HEK293 (cell line): ENCODE measurements around the gene DOLK.

ENCODE experiments used
- BCL11A ChIP-seq: fragments of 450-650 bp; formaldehyde crosslinking; IDR thresholded peaks from 2 replicates; pipeline ENCODE4 v1.5.1; 2016; ENCODE audit warnings: low read depth, missing biosample characterization, missing genetic modification characterization
- GLI2 ChIP-seq: fragments of 450-650 bp; formaldehyde crosslinking; IDR thresholded peaks from 2 replicates; pipeline ENCODE4; 2017; ENCODE audit warnings: missing biosample characterization, missing genetic modification characterization, low read depth, borderline replicate concordance
- GLI4 ChIP-seq: fragments of 450-650 bp; formaldehyde crosslinking; IDR thresholded peaks from 2 replicates; pipeline ENCODE4 v1.5.1; 2016; ENCODE audit warnings: missing biosample characterization, missing genetic modification characterization
- HIC1 ChIP-seq: fragments of 450-650 bp; formaldehyde crosslinking; IDR thresholded peaks from 2 replicates; pipeline ENCODE4 v1.5.1; 2016; ENCODE audit warnings: missing biosample characterization, missing genetic modification characterization
- HOXC10 ChIP-seq: sonication (generic); formaldehyde crosslinking; IDR thresholded peaks from 2 replicates; pipeline ENCODE4 v1.8.1; 2023; ENCODE audit warnings: mild to moderate bottlenecking, missing genetic modification reagents
- INSM2 ChIP-seq: fragments of 450-650 bp; formaldehyde crosslinking; IDR thresholded peaks from 2 replicates; pipeline ENCODE4 v1.5.1; 2016; ENCODE audit warnings: missing biosample characterization, missing genetic modification characterization
- KLF16 ChIP-seq: fragments of 450-650 bp; formaldehyde crosslinking; IDR thresholded peaks from 2 replicates; pipeline ENCODE4 v1.5.1; 2017; ENCODE audit warnings: missing biosample characterization, missing genetic modification characterization
- KLF8 ChIP-seq: fragments of 450-650 bp; formaldehyde crosslinking; IDR thresholded peaks from 2 replicates; pipeline ENCODE4 v1.5.1; 2016; ENCODE audit warnings: missing biosample characterization, missing genetic modification characterization
- SP2 ChIP-seq: fragments of 450-650 bp; formaldehyde crosslinking; IDR thresholded peaks from 2 replicates; pipeline ENCODE4 v1.5.1; 2016; ENCODE audit warnings: missing biosample characterization, missing genetic modification characterization
- ZBTB8A ChIP-seq: fragments of 450-650 bp; formaldehyde crosslinking; IDR thresholded peaks from 2 replicates; pipeline ENCODE4 v1.5.1; 2016; ENCODE audit warnings: missing biosample characterization, missing genetic modification characterization
- ZEB2 ChIP-seq: fragments of 450-650 bp; formaldehyde crosslinking; IDR thresholded peaks from 2 replicates; pipeline ENCODE4 v1.5.1; 2016; ENCODE audit warnings: missing biosample characterization, missing genetic modification characterization
- ZFHX2 ChIP-seq: fragments of 450-650 bp; formaldehyde crosslinking; conservative IDR thresholded peaks from 2 replicates; pipeline ENCODE4 v1.5.1; 2016; ENCODE audit warnings: missing biosample characterization, missing genetic modification characterization
- ZFP41 ChIP-seq: fragments of 450-650 bp; formaldehyde crosslinking; IDR thresholded peaks from 2 replicates; pipeline ENCODE4 v1.5.1; 2016; ENCODE audit warnings: missing biosample characterization, missing genetic modification characterization, borderline replicate concordance
- ZNF140 ChIP-seq: fragments of 450-650 bp; formaldehyde crosslinking; IDR thresholded peaks from 2 replicates; pipeline ENCODE4 v1.5.1; 2016; ENCODE audit warnings: missing biosample characterization, missing genetic modification characterization
- ZNF16 ChIP-seq: fragments of 450-650 bp; formaldehyde crosslinking; IDR thresholded peaks from 2 replicates; pipeline ENCODE4 v1.5.1; 2016; ENCODE audit warnings: low read depth, missing biosample characterization, missing genetic modification characterization
- ZNF202 ChIP-seq: fragments of 450-650 bp; formaldehyde crosslinking; IDR thresholded peaks from 2 replicates; pipeline ENCODE4 v1.5.1; 2016; ENCODE audit warnings: missing biosample characterization, missing genetic modification characterization, borderline replicate concordance
- ZNF214 ChIP-seq: fragments of 450-650 bp; formaldehyde crosslinking; IDR thresholded peaks from 2 replicates; pipeline ENCODE4 v1.5.1; 2017; ENCODE audit warnings: missing biosample characterization, mild to moderate bottlenecking, missing genetic modification characterization, borderline replicate concordance
- ZNF221 ChIP-seq: fragments of 450-650 bp; formaldehyde crosslinking; IDR thresholded peaks from 2 replicates; pipeline ENCODE4 v1.5.1; 2017; ENCODE audit warnings: missing biosample characterization, missing genetic modification characterization, borderline replicate concordance
- ZNF26 ChIP-seq: fragments of 450-650 bp; formaldehyde crosslinking; IDR thresholded peaks from 2 replicates; pipeline ENCODE4 v1.5.1; 2016; ENCODE audit warnings: missing biosample characterization, missing genetic modification characterization
- ZNF311 ChIP-seq: fragments of 450-650 bp; formaldehyde crosslinking; IDR thresholded peaks from 2 replicates; pipeline ENCODE4 v1.5.1; 2017; ENCODE audit warnings: missing biosample characterization, missing genetic modification characterization, borderline replicate concordance
- ZNF324 ChIP-seq: fragments of 450-650 bp; formaldehyde crosslinking; IDR thresholded peaks from 2 replicates; pipeline ENCODE4 v1.5.1; 2016; ENCODE audit warnings: missing biosample characterization, missing genetic modification characterization
- ZNF335 ChIP-seq: fragments of 450-650 bp; formaldehyde crosslinking; conservative IDR thresholded peaks from 2 replicates; pipeline ENCODE4 v1.5.1; 2016; ENCODE audit warnings: missing biosample characterization, missing genetic modification characterization
- ZNF366 ChIP-seq: fragments of 450-650 bp; formaldehyde crosslinking; conservative IDR thresholded peaks from 2 replicates; pipeline ENCODE4 v1.5.1; 2016; ENCODE audit warnings: missing biosample characterization, missing genetic modification characterization
- ZNF426 ChIP-seq: fragments of 450-650 bp; formaldehyde crosslinking; IDR thresholded peaks from 2 replicates; pipeline ENCODE4 v1.5.1; 2017; ENCODE audit warnings: missing biosample characterization, missing genetic modification characterization, mild to moderate bottlenecking, inconsistent platforms, moderate library complexity
- ZNF664 ChIP-seq: fragments of 450-650 bp; formaldehyde crosslinking; IDR thresholded peaks from 2 replicates; pipeline ENCODE4 v1.5.1; 2016; ENCODE audit warnings: missing biosample characterization, missing genetic modification characterization
- ZNF692 ChIP-seq: fragments of 450-650 bp; formaldehyde crosslinking; IDR thresholded peaks from 2 replicates; pipeline ENCODE4 v1.5.1; 2016; ENCODE audit warnings: missing biosample characterization, missing genetic modification characterization
- ZNF707 ChIP-seq: fragments of 450-650 bp; formaldehyde crosslinking; IDR thresholded peaks from 2 replicates; pipeline ENCODE4 v1.5.1; 2016; ENCODE audit warnings: missing biosample characterization, missing genetic modification characterization
- ZNF776 ChIP-seq: fragments of 450-650 bp; formaldehyde crosslinking; IDR thresholded peaks from 2 replicates; pipeline ENCODE4 v1.5.0; 2017; ENCODE audit warnings: missing biosample characterization, missing genetic modification characterization, borderline replicate concordance
- ZNF843 ChIP-seq: fragments of 450-650 bp; formaldehyde crosslinking; IDR thresholded peaks from 2 replicates; pipeline ENCODE4 v1.5.1; 2016; ENCODE audit warnings: missing biosample characterization, missing genetic modification characterization
- ZSCAN18 ChIP-seq: fragments of 450-650 bp; formaldehyde crosslinking; IDR thresholded peaks from 2 replicates; pipeline ENCODE4 v1.5.1; 2016; ENCODE audit warnings: missing biosample characterization, missing genetic modification characterization
- ZXDB ChIP-seq: fragments of 450-650 bp; formaldehyde crosslinking; IDR thresholded peaks from 2 replicates; pipeline ENCODE4 v1.5.1; 2016; ENCODE audit warnings: missing biosample characterization, missing genetic modification characterization

The DOLK gene

GRCh38 chr9:128903871-128904620, 43.4 kb downstream of the DOLK start (continued):
- TF ChIP-seq ZNF202 (tag by site-specific recombination) = no peak
- no peak for TF ChIP-seq ZBTB8A (tag by site-specific recombination)
- TF ChIP-seq BCL11A (tag by site-specific recombination) = peak; percentile 46; the same call in 1 of the 2 replicates
- TF ChIP-seq ZNF221 (tag by site-specific recombination) = no peak
- 0 out of 2 replicates have a peak, but pooled peaks have one; percentile 7 for TF ChIP-seq ZFHX2 (tag by site-specific recombination)
- no peak for TF ChIP-seq ZFP41
- TF ChIP-seq ZNF366 (tag by site-specific recombination) = peak; percentile 55
- no peak for TF ChIP-seq ZNF214 (tag by site-specific recombination)
- no peak for TF ChIP-seq ZNF311 (tag by site-specific recombination)
- no peak for TF ChIP-seq ZNF140
- no peak for TF ChIP-seq ZNF324 (tag by site-specific recombination)
- TF ChIP-seq ZNF16 (tag by site-specific recombination) = no peak
- TF ChIP-seq KLF8 = 0 out of 2 replicates have a peak, but pooled peaks have one; percentile 21
- no peak for TF ChIP-seq ZNF843 (tag by site-specific recombination)
- TF ChIP-seq GLI2 (tag by site-specific recombination) = no peak
- TF ChIP-seq ZNF707 (tag by site-specific recombination) = no peak
- TF ChIP-seq ZNF26 (tag by site-specific recombination) = no peak
- peak; percentile 71 for TF ChIP-seq ZEB2 (tag by site-specific recombination)
- no peak for TF ChIP-seq HOXC10
- TF ChIP-seq ZNF692 = no peak
- TF ChIP-seq ZSCAN18 (tag by site-specific recombination) = no peak
- no peak for TF ChIP-seq KLF16
- TF ChIP-seq ZNF664 (tag by site-specific recombination) = no peak
- TF ChIP-seq HIC1 (tag by site-specific recombination) = no peak; the same call in 1 of the 2 replicates
- TF ChIP-seq ZXDB (tag by site-specific recombination) = no peak
- TF ChIP-seq SP2 (tag by site-specific recombination) = no peak
- TF ChIP-seq ZNF776 (tag by site-specific recombination) = no peak
- TF ChIP-seq ZNF335 = no peak
- no peak for TF ChIP-seq ZNF426 (tag by site-specific recombination)
- TF ChIP-seq GLI4 (tag by site-specific recombination) = no peak
- TF ChIP-seq INSM2 = no peak
